GM23338 (cell line): ENCODE results near the gene SH2D6. TPM values are rescaled to one million over a fixed set of nuclear protein-coding genes. Genes with fewer than 3 reads are reported as not detected.

ENCODE experiments used
- ATAC-seq: fragments of 200-7000 bp; cut with Tn5 transposase; 3 replicates; pipeline ENCODE4 v1.9.1; 2020
- DNase-seq: peaks from one replicate; pipeline ENCODE4 v3.0.0-alpha.2; 2015; ENCODE audit warnings: low spot score
- H2AFZ ChIP-seq: fragments of 200-600 bp; sonication (generic); 2 replicates; pipeline ENCODE4 v1.8.0; 2016; ENCODE audit warnings: antibody characterized with exemption, mild to moderate bottlenecking, moderate library complexity
- H3F3A ChIP-seq: fragments of 200-600 bp; sonication (generic); replicated peaks from 2 replicates; pipeline ENCODE4 v1.8.0; 2017; ENCODE audit warnings: antibody characterized with exemption, mixed run types, low read depth
- H3K27ac ChIP-seq: fragments of 200-600 bp; sonication (generic); 2 replicates; pipeline ENCODE4 v1.6.1; 2016; ENCODE audit warnings: low read depth
- H3K27me3 ChIP-seq: fragments of 200-600 bp; sonication (generic); 2 replicates; pipeline ENCODE4 v1.8.0; 2016; ENCODE audit warnings: mild to moderate bottlenecking, mixed run types, moderate library complexity; ENCODE audit not compliant: insufficient read depth
- H3K36me3 ChIP-seq: fragments of 200-600 bp; sonication (generic); 2 replicates; pipeline ENCODE4 v1.8.0; 2016; ENCODE audit warnings: mild to moderate bottlenecking; ENCODE audit not compliant: insufficient read depth
- H3K4me1 ChIP-seq: fragments of 200-600 bp; sonication (generic); 2 replicates; pipeline ENCODE4 v1.8.0; 2016; ENCODE audit warnings: mild to moderate bottlenecking, moderate library complexity; ENCODE audit not compliant: insufficient read depth
- H3K4me2 ChIP-seq: fragments of 200-600 bp; sonication (generic); 2 replicates; pipeline ENCODE4 v1.7.1; 2017; ENCODE audit warnings: mixed run types
- H3K4me3 ChIP-seq: fragments of 200-600 bp; sonication (generic); 2 replicates; pipeline ENCODE4 v1.6.1; 2016; ENCODE audit warnings: mixed run types
- H3K79me2 ChIP-seq: fragments of 200-600 bp; sonication (generic); replicated peaks from 2 replicates; pipeline ENCODE4 v1.8.0; 2017; ENCODE audit warnings: mild to moderate bottlenecking; ENCODE audit not compliant: insufficient read depth
- H3K9me2 ChIP-seq: fragments of 200-600 bp; sonication (generic); 2 replicates; pipeline ENCODE4 v1.8.0; 2017; ENCODE audit not compliant: insufficient read depth
- H4K20me1 ChIP-seq: fragments of 200-600 bp; sonication (generic); replicated peaks from 2 replicates; pipeline ENCODE4 v1.8.0; 2017; ENCODE audit warnings: mild to moderate bottlenecking; ENCODE audit not compliant: insufficient read depth
- H3K27ac Mint-ChIP-seq: 2 replicates; pipeline ENCODE4 v1.8.0; 2020; ENCODE audit warnings: inconsistent platforms, mild to moderate bottlenecking, moderate library complexity, mixed read lengths
- H3K27me3 Mint-ChIP-seq: 3 replicates; pipeline ENCODE4 v1.8.0; 2022; ENCODE audit warnings: low read depth, mild to moderate bottlenecking, moderate library complexity, mixed read lengths, inconsistent platforms; ENCODE audit not compliant: insufficient read depth, poor library complexity
- H3K36me3 Mint-ChIP-seq: 3 replicates; pipeline ENCODE4 v1.8.0; 2021; ENCODE audit warnings: low read depth, mild to moderate bottlenecking, inconsistent platforms, moderate library complexity, mixed read lengths
- H3K4me1 Mint-ChIP-seq: 3 replicates; pipeline ENCODE4 v1.8.0; 2020; ENCODE audit warnings: mild to moderate bottlenecking, inconsistent platforms, mixed read lengths
- H3K4me3 Mint-ChIP-seq: 3 replicates; pipeline ENCODE4 v1.8.0; 2021; ENCODE audit warnings: moderate library complexity, mild to moderate bottlenecking, inconsistent platforms, mixed read lengths
- H3K9me3 Mint-ChIP-seq: 3 replicates; pipeline ENCODE4 v1.8.0; 2020; ENCODE audit warnings: moderate library complexity, mild to moderate bottlenecking, inconsistent platforms, mixed read lengths
- CREB1 ChIP-seq: fragments of 250-450 bp; sonication (Bioruptor Pico); IDR thresholded peaks from 2 replicates; pipeline ENCODE4 v1.5.0; 2020; ENCODE audit warnings: low read depth, mild to moderate bottlenecking, moderate library complexity
- CTCF ChIP-seq, 2 experiments: fragments of 200-600 bp in 1 of 2; sonication (generic) in 1 of 2; conservative IDR thresholded peaks; 2 replicates each; pipeline versions ENCODE4 v1.5.1 to v1.6.1; 2016 to 2017; ENCODE audit warnings: antibody characterized with exemption in 2 of 2, low read depth in 2 of 2, mild to moderate bottlenecking in 2 of 2, moderate library complexity in 1 of 2
- ETS1 ChIP-seq: IDR thresholded peaks from 2 replicates; pipeline ENCODE4 v1.6.1; 2016; ENCODE audit warnings: antibody characterized with exemption
- EZH2 ChIP-seq: fragments of 200-600 bp; sonication (generic); IDR thresholded peaks from one replicate; pipeline ENCODE4 v1.8.0; 2017; ENCODE audit warnings: antibody characterized with exemption, mild to moderate bottlenecking, low read depth; ENCODE audit not compliant: unreplicated experiment
- EZH2phosphoT487 ChIP-seq: fragments of 200-600 bp; sonication (generic); IDR thresholded peaks from one replicate; pipeline ENCODE4 v1.8.1; 2018; ENCODE audit warnings: antibody characterized with exemption; ENCODE audit not compliant: unreplicated experiment
- JUNB ChIP-seq: IDR thresholded peaks from one replicate; pipeline ENCODE4 v1.6.1; 2016; ENCODE audit warnings: antibody characterized with exemption; ENCODE audit not compliant: unreplicated experiment
- POLR2AphosphoS5 ChIP-seq: IDR thresholded peaks from 2 replicates; pipeline ENCODE4 v1.6.1; 2016; ENCODE audit warnings: antibody characterized with exemption, low read depth
- ZNF331 ChIP-seq: fragments of 250-450 bp; sonication (Bioruptor Pico); IDR thresholded peaks from 2 replicates; pipeline ENCODE4 v1.5.0; 2020; ENCODE audit warnings: low read depth, mild to moderate bottlenecking, moderate library complexity
- ZNF462 ChIP-seq: fragments of 250-450 bp; sonication (Bioruptor Pico); IDR thresholded peaks from 2 replicates; pipeline ENCODE4 v1.5.0; 2020; ENCODE audit warnings: mild to moderate bottlenecking, moderate library complexity
- polyA plus RNA-seq: library from polyadenylated mRNA; unstranded; fragments of >200 nt; fragmentation: Nextera tagmentation; extraction: Ambion mirVana; gene quantifications from 2 replicates; pipeline ENCODE4 v1.2.1, GENCODE V29; 2016
- total RNA-seq: library from RNA; depleted of rRNA; stranded (reverse); fragments of >200 nt; shearing (Covaris generic); gene quantifications from 2 replicates; pipeline ENCODE4 v1.2.3, GENCODE V29; 2014
- TF ChIP-seq, protein P1 (sequence below): IDR thresholded peaks from one replicate; pipeline ENCODE4 v1.6.1; 2018; ENCODE audit warnings: antibody characterized with exemption; ENCODE audit not compliant: unreplicated experiment

The SH2D6 gene
- total and polyA plus RNA-seq, 2 experiments from 2014 or later: 0.37 TPM; not detected in 1

DNA sequence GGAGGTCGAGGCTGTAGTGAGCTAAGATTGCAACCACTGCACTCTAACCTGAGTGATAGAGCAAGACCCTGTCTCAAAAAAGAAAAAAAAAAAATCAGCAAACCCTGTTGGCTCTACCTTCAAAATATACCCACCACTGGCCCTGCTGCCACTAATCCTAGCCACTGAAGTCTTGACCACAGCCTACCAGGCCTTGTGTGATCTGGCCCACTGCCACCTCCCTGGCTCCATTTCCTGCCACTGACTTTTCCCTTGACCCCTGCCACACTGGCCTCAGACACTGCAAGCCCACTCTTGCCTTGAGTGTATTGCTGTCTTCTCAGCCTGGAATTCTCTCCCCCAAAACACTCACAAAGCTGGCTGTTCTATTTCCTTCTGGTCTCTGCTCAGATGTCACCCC lies 33.7 kb downstream of the SH2D6 start:
- H2AFZ ChIP-seq: 0 out of 2 replicates have a peak overlapping the region, but pooled peaks have one; percentile 23

GRCh38 chr2:85453571-85453970 lies 35.1 kb downstream of the SH2D6 start:
- H3K27me3 ChIP-seq: no peaks in the 10 kb centered on the region
- no peak overlapping the region for H3K4me2 ChIP-seq
- H3K9me3 Mint-ChIP-seq: peaks cover 2% of the 10 kb centered on the region; the same call in 1 of the 3 replicates
- no peaks in the 10 kb centered on the region for H3K79me2 ChIP-seq
- peaks cover 7% of the 10 kb centered on the region for H3K9me2 ChIP-seq
- H3K4me3 Mint-ChIP-seq: no peak overlapping the region
- H3K36me3 Mint-ChIP-seq: no peaks in the 10 kb centered on the region; the same call in 2 of the 3 replicates
- DNase-seq (no peak), ATAC-seq (no peak)
- no peak overlapping the region for H3K4me3 ChIP-seq
- H3K27ac Mint-ChIP-seq: no peak overlapping the region
- no peaks in the 10 kb centered on the region for H3F3A ChIP-seq
- H3K27me3 Mint-ChIP-seq: peaks cover 9% of the 10 kb centered on the region
- H3K4me1 ChIP-seq: peaks cover 16% of the 10 kb centered on the region
- H3K4me1 Mint-ChIP-seq: peaks cover 25% of the 10 kb centered on the region
- H4K20me1 ChIP-seq: no peaks in the 10 kb centered on the region
- no peak overlapping the region for H3K27ac ChIP-seq
- H2AFZ ChIP-seq: no peak overlapping the region
- H3K36me3 ChIP-seq: no peaks in the 10 kb centered on the region
- TF ChIP-seq, protein P1, sequence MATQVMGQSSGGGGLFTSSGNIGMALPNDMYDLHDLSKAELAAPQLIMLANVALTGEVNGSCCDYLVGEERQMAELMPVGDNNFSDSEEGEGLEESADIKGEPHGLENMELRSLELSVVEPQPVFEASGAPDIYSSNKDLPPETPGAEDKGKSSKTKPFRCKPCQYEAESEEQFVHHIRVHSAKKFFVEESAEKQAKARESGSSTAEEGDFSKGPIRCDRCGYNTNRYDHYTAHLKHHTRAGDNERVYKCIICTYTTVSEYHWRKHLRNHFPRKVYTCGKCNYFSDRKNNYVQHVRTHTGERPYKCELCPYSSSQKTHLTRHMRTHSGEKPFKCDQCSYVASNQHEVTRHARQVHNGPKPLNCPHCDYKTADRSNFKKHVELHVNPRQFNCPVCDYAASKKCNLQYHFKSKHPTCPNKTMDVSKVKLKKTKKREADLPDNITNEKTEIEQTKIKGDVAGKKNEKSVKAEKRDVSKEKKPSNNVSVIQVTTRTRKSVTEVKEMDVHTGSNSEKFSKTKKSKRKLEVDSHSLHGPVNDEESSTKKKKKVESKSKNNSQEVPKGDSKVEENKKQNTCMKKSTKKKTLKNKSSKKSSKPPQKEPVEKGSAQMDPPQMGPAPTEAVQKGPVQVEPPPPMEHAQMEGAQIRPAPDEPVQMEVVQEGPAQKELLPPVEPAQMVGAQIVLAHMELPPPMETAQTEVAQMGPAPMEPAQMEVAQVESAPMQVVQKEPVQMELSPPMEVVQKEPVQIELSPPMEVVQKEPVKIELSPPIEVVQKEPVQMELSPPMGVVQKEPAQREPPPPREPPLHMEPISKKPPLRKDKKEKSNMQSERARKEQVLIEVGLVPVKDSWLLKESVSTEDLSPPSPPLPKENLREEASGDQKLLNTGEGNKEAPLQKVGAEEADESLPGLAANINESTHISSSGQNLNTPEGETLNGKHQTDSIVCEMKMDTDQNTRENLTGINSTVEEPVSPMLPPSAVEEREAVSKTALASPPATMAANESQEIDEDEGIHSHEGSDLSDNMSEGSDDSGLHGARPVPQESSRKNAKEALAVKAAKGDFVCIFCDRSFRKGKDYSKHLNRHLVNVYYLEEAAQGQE: no peak
- no peak for TF ChIP-seq EZH2
- no peak for TF ChIP-seq ZNF462 (CRISPR knock-in tag)
- no peak for TF ChIP-seq ZNF331 (CRISPR knock-in tag)
- TF ChIP-seq CREB1 (CRISPR knock-in tag): no peak
- no peak for TF ChIP-seq EZH2phosphoT487
- no peak for TF ChIP-seq ETS1
- no peak for TF ChIP-seq POLR2AphosphoS5
- no peak for TF ChIP-seq CTCF (conservative IDR thresholded peaks at IDR 0.05; ENCODE audit: low read depth in 2 of 2)

More for the DNA sequence above, 33.7 kb downstream of the SH2D6 start:
- H3K4me3 ChIP-seq: no peak overlapping the region
- peaks cover 2% of the 10 kb centered on the region; the same call in 1 of the 3 replicates for H3K9me3 Mint-ChIP-seq
- no peaks in the 10 kb centered on the region for H4K20me1 ChIP-seq
- ATAC-seq (no peak), DNase-seq (no peak)
- no peak overlapping the region for H3K27ac Mint-ChIP-seq
- no peak overlapping the region for H3K4me2 ChIP-seq
- H3K27me3 ChIP-seq: no peaks in the 10 kb centered on the region
- H3K27me3 Mint-ChIP-seq: peaks cover 9% of the 10 kb centered on the region
- no peak overlapping the region for H3K27ac ChIP-seq
- TF ChIP-seq JUNB: no peak
- H3K4me3 Mint-ChIP-seq: no peak overlapping the region
- H3K4me1 ChIP-seq: peaks cover 6% of the 10 kb centered on the region
- H3K36me3 ChIP-seq: no peaks in the 10 kb centered on the region
- H3K36me3 Mint-ChIP-seq: no peaks in the 10 kb centered on the region; the same call in 2 of the 3 replicates
- H3K79me2 ChIP-seq: no peaks in the 10 kb centered on the region
- H3K9me2 ChIP-seq: peaks cover 7% of the 10 kb centered on the region
- peaks cover 19% of the 10 kb centered on the region for H3K4me1 Mint-ChIP-seq
- H3F3A ChIP-seq: no peaks in the 10 kb centered on the region
